ENCODE measurements around the gene SYTL2.
A peak's percentile ranks its signal among the peaks of the same experiment; 100 is the strongest.

SYTL2 gene

GRCh38 chr11:85826116-85826855 is 15.3 kb upstream of the SYTL2 start:
- TF ChIP-seq CTCF (IDR thresholded peaks at IDR 0.05; ENCODE audit: low read depth, low read length, missing control alignments), result peak; percentile 69
- no peak overlapping the region for H3K4me3 ChIP-seq (ENCODE audit: low read depth, low read length)
- DNase-seq (ENCODE audit: low read depth), result no peak
- in situ Hi-C loops (cut with HindIII; ENCODE audit: low sequenced_read_pairs), result no loop called here

DNA sequence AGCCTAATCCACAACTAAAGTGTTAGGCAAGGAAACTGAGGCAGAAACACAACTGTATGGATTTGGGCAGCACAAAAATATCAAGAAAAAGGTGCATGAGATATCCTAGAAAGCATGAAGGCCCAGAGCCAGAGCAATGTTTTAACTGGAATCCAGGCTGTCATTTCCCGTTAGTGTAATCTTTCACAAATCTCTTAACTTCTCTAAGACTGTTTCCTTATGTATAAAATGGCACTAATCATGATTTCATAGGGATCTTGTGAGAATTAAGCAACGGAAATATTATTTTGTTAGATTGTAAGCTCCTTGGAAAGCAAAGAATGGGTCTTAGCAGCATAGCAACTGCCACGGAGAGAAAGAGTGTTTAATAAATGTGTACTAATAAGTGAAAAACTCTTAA is 14.7 kb upstream of the SYTL2 start:
- H3K4me3 ChIP-seq (ENCODE audit: low read depth, low read length), result no peak overlapping the region
- TF ChIP-seq CTCF (IDR thresholded peaks at IDR 0.05; ENCODE audit: low read depth, low read length, missing control alignments), result no peak
- in situ Hi-C loops (cut with HindIII; ENCODE audit: low sequenced_read_pairs), result no loop called here
- no peak for DNase-seq (ENCODE audit: low read depth)

GRCh38 chr11:85823816-85824215 is 12.9 kb upstream of the SYTL2 start:
- no peak for TF ChIP-seq CTCF (IDR thresholded peaks at IDR 0.05; ENCODE audit: low read depth, low read length, missing control alignments)
- in situ Hi-C loops (cut with HindIII; ENCODE audit: low sequenced_read_pairs), result no loop called here
- no peak for DNase-seq (ENCODE audit: low read depth)
- no peak overlapping the region for H3K4me3 ChIP-seq (ENCODE audit: low read depth, low read length)

GRCh38 chr11:85822814-85823213 is 11.9 kb upstream of the SYTL2 start:
- no peak for TF ChIP-seq CTCF (IDR thresholded peaks at IDR 0.05; ENCODE audit: low read depth, low read length, missing control alignments)
- H3K4me3 ChIP-seq (ENCODE audit: low read depth, low read length), result no peak overlapping the region
- DNase-seq (ENCODE audit: low read depth), result no peak
- in situ Hi-C loops (cut with HindIII; ENCODE audit: low sequenced_read_pairs), result no loop called here

DNA sequence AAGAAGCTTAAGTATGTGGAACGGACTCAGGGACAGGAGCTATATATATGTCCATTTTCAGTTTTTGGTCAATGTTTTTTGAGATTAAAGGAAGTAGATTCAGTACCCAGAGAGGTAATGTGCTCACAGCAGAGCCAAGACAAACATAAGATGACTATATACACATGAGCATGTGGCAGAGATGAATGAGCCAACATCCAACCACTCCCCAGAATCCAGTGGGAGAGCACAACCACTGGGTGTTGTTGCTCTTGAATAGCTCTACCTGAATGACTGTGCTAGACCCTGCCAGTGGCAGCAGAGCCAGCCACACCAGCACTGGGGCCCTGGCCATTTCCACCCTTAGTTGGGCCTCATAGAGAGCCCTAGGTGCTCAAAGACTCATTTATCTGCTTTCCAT is 10.7 kb upstream of the SYTL2 start:
- in situ Hi-C loops (cut with HindIII; ENCODE audit: low sequenced_read_pairs), result no loop called here
- no peak for TF ChIP-seq CTCF (IDR thresholded peaks at IDR 0.05; ENCODE audit: low read depth, low read length, missing control alignments)
- DNase-seq (ENCODE audit: low read depth), result no peak
- no peak overlapping the region for H3K4me3 ChIP-seq (ENCODE audit: low read depth, low read length)

GRCh38 chr11:85819441-85819840 is 8.5 kb upstream of the SYTL2 start:
- in situ Hi-C loops (cut with HindIII; ENCODE audit: low sequenced_read_pairs), result no loop called here
- TF ChIP-seq CTCF (IDR thresholded peaks at IDR 0.05; ENCODE audit: low read depth, low read length, missing control alignments), result no peak
- no peak for DNase-seq (ENCODE audit: low read depth)
- H3K4me3 ChIP-seq (ENCODE audit: low read depth, low read length), result no peak overlapping the region

Data from astrocyte of the cerebellum (primary cell).